Keratinocyte (primary cell): ENCODE data around the gene POLA1. TPM values are rescaled to one million over a fixed set of nuclear protein-coding genes. Genes with fewer than 3 reads are reported as not detected.

Experiments
- DNase-seq: peaks from one replicate; pipeline ENCODE4 v3.0.0-alpha.2; 2011; ENCODE audit warnings: low read depth, missing footprints, low spot score
- FAIRE-seq: peaks from 2 replicates; lab custom pipeline; 2011; peaks lifted over from hg19 to GRCh38; lab: Jason Lieb, UNC
- H2AFZ ChIP-seq: 2 replicates; pipeline ENCODE4 v1.6.0; 2012; ENCODE audit warnings: low read length, control low read depth, inconsistent platforms; ENCODE audit not compliant: control insufficient read depth
- H3K27ac ChIP-seq: 2 replicates; pipeline ENCODE4 v1.5.1; 2011; ENCODE audit warnings: low read length; ENCODE audit not compliant: control insufficient read depth, insufficient read depth
- H3K27me3 ChIP-seq: 3 replicates; pipeline ENCODE4 v1.6.0; 2011; ENCODE audit warnings: low read length; ENCODE audit not compliant: control insufficient read depth, insufficient read depth; ENCODE audit errors: extremely low read depth
- H3K36me3 ChIP-seq, 2 experiments: 2 replicates in 1 of 2; 3 replicates in 1 of 2; pipeline ENCODE4 v1.5.1; 2011; ENCODE audit warnings: low read length in 2 of 2, mild to moderate bottlenecking in 1 of 2; ENCODE audit not compliant: control insufficient read depth in 2 of 2, insufficient read depth in 2 of 2; ENCODE audit errors: extremely low read depth in 1 of 2
- H3K4me1 ChIP-seq: 3 replicates; pipeline ENCODE4 v1.5.1; 2011; ENCODE audit warnings: low read length; ENCODE audit not compliant: control insufficient read depth, insufficient read depth; ENCODE audit errors: extremely low read depth
- H3K4me2 ChIP-seq: 3 replicates; pipeline ENCODE4 v1.6.0; 2011; ENCODE audit warnings: low read depth, low read length; ENCODE audit not compliant: control insufficient read depth, insufficient read depth; ENCODE audit errors: extremely low read depth
- H3K4me3 ChIP-seq, 3 experiments: fragments of 200-600 bp in 1 of 3; sonication (generic) in 1 of 3; 2 replicates in 2 of 3; 3 replicates in 1 of 3; pipeline ENCODE4 v1.5.1; 2011 to 2016; ENCODE audit warnings: low read length in 3 of 3, mild to moderate bottlenecking in 3 of 3, control low read depth in 2 of 3, inconsistent platforms in 1 of 3, low read depth in 1 of 3, mixed read lengths in 1 of 3, mixed run types in 1 of 3, moderate library complexity in 1 of 3; ENCODE audit not compliant: control insufficient read depth in 2 of 3, insufficient read depth in 2 of 3; ENCODE audit errors: extremely low read depth in 1 of 3
- H3K79me2 ChIP-seq: 2 replicates; pipeline ENCODE4 v1.6.0; 2012; ENCODE audit warnings: low read length; ENCODE audit not compliant: control insufficient read depth, insufficient read depth
- H3K9ac ChIP-seq: 3 replicates; pipeline ENCODE4 v1.6.0; 2011; ENCODE audit warnings: low read length; ENCODE audit not compliant: control insufficient read depth, insufficient read depth; ENCODE audit errors: extremely low read depth
- H3K9me1 ChIP-seq: 3 replicates; pipeline ENCODE4 v1.6.0; 2011; ENCODE audit warnings: low read length; ENCODE audit not compliant: control insufficient read depth, insufficient read depth; ENCODE audit errors: extremely low read depth
- H3K9me3 ChIP-seq: 2 replicates; pipeline ENCODE4 v1.5.1; 2012; ENCODE audit warnings: low read depth, low read length; ENCODE audit not compliant: control insufficient read depth
- H4K20me1 ChIP-seq: 3 replicates; pipeline ENCODE4 v1.6.0; 2011; ENCODE audit warnings: low read length; ENCODE audit not compliant: control insufficient read depth, insufficient read depth; ENCODE audit errors: extremely low read depth
- CTCF ChIP-seq, 3 experiments: IDR thresholded peaks in 1 of 3; conservative IDR thresholded peaks in 1 of 3; optimal IDR thresholded peaks in 1 of 3; 2 replicates in 2 of 3; 3 replicates in 1 of 3; pipeline versions ENCODE3 to v1.5.1; 2011; ENCODE audit warnings: low read length in 3 of 3, mild to moderate bottlenecking in 3 of 3, moderate library complexity in 2 of 3, control low read depth in 1 of 3, inconsistent platforms in 1 of 3; ENCODE audit not compliant: insufficient read depth in 2 of 3; ENCODE audit errors: extremely low read depth in 1 of 3
- EZH2 ChIP-seq: IDR thresholded peaks from one replicate; pipeline ENCODE4 v1.6.1; 2012; ENCODE audit warnings: inconsistent platforms, mild to moderate bottlenecking, low read length, moderate library complexity
- dilution Hi-C: fragments of 300-500 bp; cut with MboI; formaldehyde crosslinking; loops from one replicate; pipeline ENCODE4 v1.7.0; 2020; ENCODE audit warnings: low sequenced_read_pairs; ENCODE audit not compliant: extremely low pct_ligation_motif_present
- polyA plus RNA-seq, 5 experiments: library from polyadenylated mRNA; depleted of rRNA in 3 of 5; stranded (reverse) in 3 of 5; stranded (forward) in 1 of 5; unstranded in 1 of 5; fragments of >200 nt; gene quantifications; 1 replicate in 1 of 5; 2 replicates in 3 of 5; 3 replicates in 1 of 5; pipeline versions ENCODE4 v1.2.1 to v1.2.3, GENCODE V29; 2011 to 2012; ENCODE audit warnings: missing spikeins in 2 of 5, low read depth in 1 of 5, low replicate concordance in 1 of 5

The POLA1 gene
- polyA plus RNA-seq, 1 donor (not counting 4 experiments of a cell fraction or from before 2014, with no cell fraction given), result 3.9 TPM

GRCh38 chrX:24920769-24921168 is 227.1 kb downstream of the POLA1 start:
- Histone ChIP-seq H3K9ac (no peak overlapping the region), H3K4me2 (no peak overlapping the region), H3K36me3 (no peaks in the 10 kb centered on the region), H3K4me3 (no peak overlapping the region), H2AFZ (no peak overlapping the region), H3K79me2 (no peaks in the 10 kb centered on the region), H3K9me1 (no peaks in the 10 kb centered on the region), H3K27me3 (no peaks in the 10 kb centered on the region), H3K4me1 (no peaks in the 10 kb centered on the region), H4K20me1 (no peaks in the 10 kb centered on the region), H3K9me3 (no peaks in the 10 kb centered on the region), H3K27ac (no peak overlapping the region)
- FAIRE-seq (no peak), DNase-seq (no peak)
- TF ChIP-seq EZH2 (no peak), CTCF (optimal IDR thresholded peaks at IDR 0.05 in 1 of 3, IDR thresholded peaks at IDR 0.05 in 1 of 3, conservative IDR thresholded peaks at IDR 0.05 in 1 of 3; ENCODE audit: extremely low read depth in 1 of 3, insufficient read depth in 2 of 3, low read length in 3 of 3) (no peak)
- dilution Hi-C loops, result no loop called here

- dilution Hi-C loops, result no loop called here
- H3K9ac ChIP-seq, result no peak overlapping the region
- no peak overlapping the region for H2AFZ ChIP-seq
- H3K9me3 ChIP-seq, result no peaks in the 10 kb centered on the region
- H3K36me3 ChIP-seq, result no peaks in the 10 kb centered on the region
- TF ChIP-seq EZH2, result no peak
- no peak for TF ChIP-seq CTCF (optimal IDR thresholded peaks at IDR 0.05 in 1 of 3, IDR thresholded peaks at IDR 0.05 in 1 of 3, conservative IDR thresholded peaks at IDR 0.05 in 1 of 3; ENCODE audit: extremely low read depth in 1 of 3, insufficient read depth in 2 of 3, low read length in 3 of 3)
- no peaks in the 10 kb centered on the region for H3K79me2 ChIP-seq
- FAIRE-seq (no peak), DNase-seq (no peak)
- no peak overlapping the region for H3K27ac ChIP-seq
- no peaks in the 10 kb centered on the region for H3K9me1 ChIP-seq
- no peaks in the 10 kb centered on the region for H4K20me1 ChIP-seq
- no peaks in the 10 kb centered on the region for H3K27me3 ChIP-seq
- no peak overlapping the region for H3K4me3 ChIP-seq
- no peaks in the 10 kb centered on the region for H3K4me1 ChIP-seq
- H3K4me2 ChIP-seq, result no peak overlapping the region
These were observed 231.7 kb downstream of the POLA1 start for GRCh38 chrX:24925430-24925829.
